HCT116 (cell line): ENCODE results near the gene RNF214. TPM values are rescaled to one million over a fixed set of nuclear protein-coding genes. Genes with fewer than 3 reads are reported as not detected.

Experiments used
- ATAC-seq: fragments of 200-7000 bp; cut with Tn5 transposase; 2 replicates; pipeline ENCODE4 v1.9.1; 2020; ENCODE audit warnings: mild to moderate bottlenecking, moderate library complexity
- BruUV-seq: library from RNA; stranded (reverse); fragments of 400-500 nt; replicated peaks from 2 replicates; lab custom pipeline; 2021; lab: Mats Ljungman, UMichigan
- CTCF ChIA-PET: fragments of 300-600 bp; sonication (Branson Sonifier 250); formaldehyde crosslinking; loops from one replicate; lab custom pipeline; 2021; ENCODE audit warnings: antibody characterized with exemption; lab: Charles Lee
- POLR2A ChIA-PET: fragments of 300-600, 350-600 bp; sonication (Branson Sonifier 250); formaldehyde crosslinking; loops from one replicate; lab custom pipeline; 2021; ENCODE audit warnings: antibody characterized with exemption; lab: Charles Lee
- RAD21 ChIA-PET, 2 experiments: fragments of 300-600 bp; sonication (Branson Sonifier 250); formaldehyde crosslinking; loops; one replicate each; lab custom pipeline; 2023; ENCODE audit warnings: low total read pairs in 2 of 2; ENCODE audit not compliant: uncharacterized antibody in 2 of 2, unreplicated experiment in 2 of 2, low non-redundant PET in 1 of 2; lab: Charles Lee
- DNase-seq: peaks from one replicate; pipeline ENCODE4 v3.0.0-alpha.2; 2010; ENCODE audit warnings: low read depth, low spot score
- H2AFZ ChIP-seq: fragments of 200-600 bp; shearing (Covaris generic), sonication (generic); 2 replicates; pipeline ENCODE4 v1.6.1; 2017; ENCODE audit warnings: low read depth, mixed run types, mixed read lengths, antibody characterized with exemption, low read length; ENCODE audit not compliant: poor library complexity, severe bottlenecking
- H3K27ac ChIP-seq: 2 replicates; pipeline ENCODE4 v1.5.1; 2012; ENCODE audit warnings: low read depth, low read length
- H3K27me3 ChIP-seq: fragments of 200-600 bp; sonication (generic); 2 replicates; pipeline ENCODE4 v1.6.1; 2016; ENCODE audit warnings: mixed run types, low read length, mixed read lengths; ENCODE audit not compliant: insufficient read depth
- H3K36me3 ChIP-seq, 2 experiments: fragments of 200-500 bp in 1 of 2; fragments of 200-600 bp in 1 of 2; sonication (Bioruptor generic) in 1 of 2; sonication (generic) in 1 of 2; 2 replicates each; pipeline versions ENCODE4 v1.5.1 to v1.6.1; 2014 to 2016; ENCODE audit warnings: low read length in 2 of 2, inconsistent platforms in 1 of 2, mixed read lengths in 1 of 2, mixed run types in 1 of 2; ENCODE audit not compliant: insufficient read depth in 2 of 2, control insufficient read depth in 1 of 2
- H3K4me1 ChIP-seq, 2 experiments: fragments of 200-600 bp in 1 of 2; sonication (generic) in 1 of 2; 2 replicates each; pipeline versions ENCODE4 v1.5.1 to v1.6.1; 2012 to 2017; ENCODE audit warnings: low read length in 2 of 2, inconsistent platforms in 1 of 2, mild to moderate bottlenecking in 1 of 2, mixed read lengths in 1 of 2, mixed run types in 1 of 2, moderate library complexity in 1 of 2; ENCODE audit not compliant: insufficient read depth in 2 of 2, control insufficient read depth in 1 of 2
- H3K4me2 ChIP-seq: fragments of 200-600 bp; sonication (generic); 2 replicates; pipeline ENCODE4 v1.6.1; 2017; ENCODE audit warnings: mixed run types, low read length, mixed read lengths
- H3K4me3 ChIP-seq, 2 experiments: fragments of 200-600 bp in 1 of 2; sonication (generic) in 1 of 2; replicated peaks in 1 of 2; 2 replicates each; pipeline ENCODE4 v1.5.1; 2011 to 2016; ENCODE audit warnings: low read length in 2 of 2, control low read depth in 1 of 2, low read depth in 1 of 2, mild to moderate bottlenecking in 1 of 2, mixed read lengths in 1 of 2, mixed run types in 1 of 2
- H3K79me2 ChIP-seq: fragments of 200-600 bp; sonication (generic); 2 replicates; pipeline ENCODE4 v1.6.1; 2017; ENCODE audit warnings: mild to moderate bottlenecking, mixed run types, low read length, moderate library complexity, mixed read lengths; ENCODE audit not compliant: insufficient read depth
- H3K9ac ChIP-seq: fragments of 200-600 bp; sonication (generic); 2 replicates; pipeline ENCODE4 v1.6.1; 2016; ENCODE audit warnings: low read length, mixed read lengths
- H3K9me2 ChIP-seq: fragments of 200-600 bp; sonication (generic), shearing (Covaris generic); 2 replicates; pipeline ENCODE4 v1.6.1; 2017; ENCODE audit warnings: mixed run types, mild to moderate bottlenecking, moderate library complexity; ENCODE audit not compliant: insufficient read depth
- H3K9me3 ChIP-seq, 2 experiments: fragments of 200-500 bp in 1 of 2; fragments of 200-600 bp in 1 of 2; sonication (Bioruptor generic) in 1 of 2; sonication (generic) in 1 of 2; 2 replicates each; pipeline ENCODE4 v1.6.1; 2014 to 2017; ENCODE audit warnings: low read length in 2 of 2, mixed read lengths in 2 of 2, inconsistent platforms in 1 of 2, low read depth in 1 of 2, mild to moderate bottlenecking in 1 of 2, mixed run types in 1 of 2, moderate library complexity in 1 of 2; ENCODE audit not compliant: control insufficient read depth in 1 of 2, insufficient read depth in 1 of 2
- H4K20me1 ChIP-seq: fragments of 200-600 bp; sonication (generic), shearing (Covaris generic); 2 replicates; pipeline ENCODE4 v1.6.1; 2017; ENCODE audit warnings: mixed run types, mild to moderate bottlenecking, moderate library complexity; ENCODE audit not compliant: insufficient read depth
- EZH2 ChIP-seq: fragments of 200-600 bp; sonication (generic); IDR thresholded peaks from 2 replicates; pipeline ENCODE4 v1.6.1; 2017; ENCODE audit warnings: antibody characterized with exemption, mixed run types
- EZH2phosphoT487 ChIP-seq: fragments of 200-600 bp; IDR thresholded peaks from 2 replicates; pipeline ENCODE4 v1.6.1; 2018; ENCODE audit warnings: antibody characterized with exemption, borderline replicate concordance
- YY1 ChIP-seq: IDR thresholded peaks from 2 replicates; pipeline ENCODE4 v1.6.1; 2011; ENCODE audit warnings: low read length, low read depth, moderate library complexity, mild to moderate bottlenecking; ENCODE audit not compliant: insufficient replicate concordance; ENCODE audit errors: extremely low read depth
- intact Hi-C: fragments of 100-400 bp; cut with micrococcal nuclease; formaldehyde crosslinking; loops from 2 replicates; pipeline ENCODE4 v1.10.0; 2022
- total RNA-seq: library from RNA; stranded (reverse); gene quantifications from one replicate; pipeline ENCODE4 v1.2.1, GENCODE V29; 2021; ENCODE audit not compliant: unreplicated experiment
- TF ChIP-seq, protein P1 (sequence below): IDR thresholded peaks from 2 replicates; pipeline ENCODE4 v1.6.1; 2012

The RNF214 gene
- total RNA-seq, 1 experiment from 2014 or later: 29.3 TPM

DNA sequence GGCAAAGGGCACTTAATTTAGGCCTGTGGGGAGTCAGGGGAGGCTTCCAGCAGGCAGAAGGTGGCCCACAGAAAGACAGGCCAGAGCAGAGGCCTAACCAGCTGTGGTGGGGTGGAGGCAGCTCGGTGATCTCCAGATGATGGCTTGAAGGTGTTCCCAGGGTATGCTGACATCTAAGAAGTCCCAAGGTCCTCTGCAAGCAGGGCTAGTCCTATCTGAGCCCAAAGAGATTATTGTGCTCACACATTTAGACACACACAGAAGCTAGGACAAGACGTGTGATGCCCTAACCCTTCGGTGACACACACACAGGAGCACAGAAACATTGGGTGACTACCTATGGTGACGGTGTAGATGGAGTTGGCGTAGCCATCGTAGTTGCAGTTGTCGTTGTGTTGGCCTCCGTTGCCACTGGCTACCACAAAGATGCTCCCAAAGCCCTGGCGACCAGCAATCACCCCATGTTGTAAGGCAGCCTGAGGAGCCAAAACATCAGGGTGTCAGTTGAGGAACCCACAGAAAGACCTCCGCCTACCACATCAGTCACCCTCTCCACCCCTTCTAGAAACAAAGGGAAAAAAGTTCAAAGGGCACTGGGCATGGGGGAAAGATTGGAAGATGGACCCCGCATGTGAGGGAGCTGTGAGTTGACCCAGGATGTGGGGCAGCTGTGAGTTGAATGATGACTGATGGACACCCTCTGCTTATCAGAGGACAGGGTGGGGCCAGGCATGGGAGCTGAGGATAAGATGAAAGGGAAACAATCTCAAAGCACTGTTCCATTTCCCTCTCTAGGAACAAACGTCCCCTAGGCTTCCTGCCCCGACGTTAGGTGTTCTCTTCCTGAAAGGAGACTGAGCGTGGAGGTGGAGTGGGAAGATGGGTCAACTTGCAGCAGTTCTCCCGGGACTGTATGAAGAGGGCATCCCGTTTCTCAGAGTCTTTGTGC is 8.5 kb upstream of the RNF214 start (continued):
- TF ChIP-seq EZH2phosphoT487: no peak
- no peak for TF ChIP-seq EZH2

DNA sequence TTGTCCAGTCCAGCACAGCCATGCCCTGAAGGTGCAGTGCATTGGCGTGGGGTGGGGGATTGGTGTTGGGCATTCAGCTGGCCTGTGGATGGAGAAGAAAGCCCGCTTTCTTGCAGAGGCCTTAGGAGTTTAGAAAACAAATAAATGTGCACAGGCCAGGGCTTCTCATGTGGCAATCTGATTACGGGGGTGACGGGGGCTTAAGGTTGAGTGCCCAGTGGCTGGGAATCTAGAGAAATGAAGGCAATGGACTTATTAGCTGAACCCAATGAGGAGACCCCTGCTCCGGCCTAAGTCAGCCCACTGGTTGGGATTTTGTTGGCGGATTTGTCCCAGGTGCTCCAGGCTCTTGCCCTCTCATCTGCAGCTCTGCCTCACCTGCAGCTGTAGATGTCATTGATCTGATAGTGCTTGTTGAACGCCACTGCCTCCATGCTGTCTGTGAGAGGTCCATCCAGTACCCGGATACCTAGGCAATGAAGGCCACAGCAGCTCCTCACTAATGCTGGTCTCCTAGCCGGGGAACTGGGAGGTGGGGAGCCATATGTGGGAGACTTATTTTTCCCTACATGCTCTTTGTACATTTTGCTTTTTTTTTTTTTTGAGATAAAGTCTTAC is 6.8 kb upstream of the RNF214 start:
- H3K4me1 ChIP-seq: peaks cover 15 to 24% of the 10 kb centered on the region in 2 experiments
- CTCF ChIA-PET: interaction anchor here (1.6 to 2.8 kb wide), 4 partner anchors 11 to 493 kb away, joined by 4 to 30 read pairs (median 8); partner anchors contain the start of genes APOA5 and SIDT2
- no peak overlapping the region for H3K27ac ChIP-seq
- no peak overlapping the region for H3K4me2 ChIP-seq
- H2AFZ ChIP-seq: no peak overlapping the region
- H3K9me2 ChIP-seq: no peaks in the 10 kb centered on the region
- no peak overlapping the region for H3K4me3 ChIP-seq
- ATAC-seq (no peak), DNase-seq (no peak)
- H3K36me3 ChIP-seq: peaks cover 9 to 12% of the 10 kb centered on the region in 2 experiments; a peak in 3 of 4 replicates
- H3K9ac ChIP-seq: no peak overlapping the region
- no peaks in the 10 kb centered on the region for H3K27me3 ChIP-seq
- POLR2A ChIA-PET: no interaction called here
- RAD21 ChIA-PET: no interaction called here
- no peaks in the 10 kb centered on the region for H3K9me3 ChIP-seq
- TF ChIP-seq YY1: no peak
- TF ChIP-seq, protein P1, sequence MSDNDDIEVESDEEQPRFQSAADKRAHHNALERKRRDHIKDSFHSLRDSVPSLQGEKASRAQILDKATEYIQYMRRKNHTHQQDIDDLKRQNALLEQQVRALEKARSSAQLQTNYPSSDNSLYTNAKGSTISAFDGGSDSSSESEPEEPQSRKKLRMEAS: no peak
- intact Hi-C loops: loop anchor here (1.0 to 5.0 kb wide), 5 partner anchors 44 to 493 kb away; partner anchors contain the start of gene APOA5
- peaks cover 9% of the 10 kb centered on the region for H3K79me2 ChIP-seq
- no peaks in the 10 kb centered on the region for H4K20me1 ChIP-seq
- no TSS peak for BruUV-seq
